AML-193 (cell line): Measurements from ENCODE around the gene HID1.
"Not testable (repeated sequence)": the region's sequence is repeated elsewhere in the genome, so short reads cannot be mapped to it uniquely, and the experiment has no call there.

Experiments
- DNase-seq, 2 experiments: peaks; one replicate each; lab custom pipeline; 2025; lab: John Stamatoyannopoulos, UW

Gene HID1, protein sequence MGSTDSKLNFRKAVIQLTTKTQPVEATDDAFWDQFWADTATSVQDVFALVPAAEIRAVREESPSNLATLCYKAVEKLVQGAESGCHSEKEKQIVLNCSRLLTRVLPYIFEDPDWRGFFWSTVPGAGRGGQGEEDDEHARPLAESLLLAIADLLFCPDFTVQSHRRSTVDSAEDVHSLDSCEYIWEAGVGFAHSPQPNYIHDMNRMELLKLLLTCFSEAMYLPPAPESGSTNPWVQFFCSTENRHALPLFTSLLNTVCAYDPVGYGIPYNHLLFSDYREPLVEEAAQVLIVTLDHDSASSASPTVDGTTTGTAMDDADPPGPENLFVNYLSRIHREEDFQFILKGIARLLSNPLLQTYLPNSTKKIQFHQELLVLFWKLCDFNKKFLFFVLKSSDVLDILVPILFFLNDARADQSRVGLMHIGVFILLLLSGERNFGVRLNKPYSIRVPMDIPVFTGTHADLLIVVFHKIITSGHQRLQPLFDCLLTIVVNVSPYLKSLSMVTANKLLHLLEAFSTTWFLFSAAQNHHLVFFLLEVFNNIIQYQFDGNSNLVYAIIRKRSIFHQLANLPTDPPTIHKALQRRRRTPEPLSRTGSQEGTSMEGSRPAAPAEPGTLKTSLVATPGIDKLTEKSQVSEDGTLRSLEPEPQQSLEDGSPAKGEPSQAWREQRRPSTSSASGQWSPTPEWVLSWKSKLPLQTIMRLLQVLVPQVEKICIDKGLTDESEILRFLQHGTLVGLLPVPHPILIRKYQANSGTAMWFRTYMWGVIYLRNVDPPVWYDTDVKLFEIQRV

DNA sequence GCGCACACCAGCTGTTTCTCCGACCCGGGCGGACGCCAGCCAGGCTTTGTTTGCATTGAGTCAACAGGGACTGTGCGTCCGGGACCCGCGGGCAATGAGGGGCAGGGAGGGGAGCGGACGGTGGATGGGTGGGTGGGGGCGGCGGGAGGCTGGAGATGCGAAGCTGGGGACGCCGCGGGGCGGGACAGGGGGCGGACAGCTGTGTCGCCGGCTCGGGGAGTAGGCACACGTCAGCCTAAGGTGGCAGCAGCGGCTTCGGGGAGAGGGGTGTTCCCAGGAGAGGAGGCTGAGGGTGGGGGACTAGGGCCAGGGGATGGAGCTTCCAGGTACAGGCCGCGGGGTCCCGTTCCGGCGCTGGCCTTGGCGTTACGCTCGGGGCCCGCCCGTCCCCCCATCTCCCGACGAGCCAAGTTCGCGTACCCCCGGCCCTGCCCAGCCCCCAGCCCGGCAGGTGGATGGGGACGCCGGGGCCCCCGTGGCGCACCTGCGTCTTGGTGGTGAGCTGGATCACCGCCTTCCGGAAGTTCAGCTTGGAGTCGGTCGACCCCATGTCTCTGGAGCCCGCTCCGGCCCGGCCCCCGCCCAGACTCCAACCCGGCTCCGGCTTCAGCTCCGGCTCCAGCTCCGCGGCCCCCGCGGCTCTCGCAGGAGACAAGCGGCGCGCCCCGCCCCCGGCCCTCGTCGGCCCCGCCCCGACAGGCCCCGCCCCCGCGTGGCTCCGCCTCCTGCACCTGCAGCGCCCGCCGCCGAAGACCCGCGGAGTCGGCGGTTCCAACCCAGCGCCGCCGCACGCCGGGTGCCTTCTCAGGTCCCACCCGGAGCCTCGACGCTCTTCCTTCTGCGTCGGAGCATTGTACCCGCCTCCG lies at the start of gene HID1:
TSS of gene HID1 (minus strand) at position 653 of the 866 bp plus-strand sequence. CDS start at position 550, 103 bp downstream.
- no peak for DNase-seq

DNA sequence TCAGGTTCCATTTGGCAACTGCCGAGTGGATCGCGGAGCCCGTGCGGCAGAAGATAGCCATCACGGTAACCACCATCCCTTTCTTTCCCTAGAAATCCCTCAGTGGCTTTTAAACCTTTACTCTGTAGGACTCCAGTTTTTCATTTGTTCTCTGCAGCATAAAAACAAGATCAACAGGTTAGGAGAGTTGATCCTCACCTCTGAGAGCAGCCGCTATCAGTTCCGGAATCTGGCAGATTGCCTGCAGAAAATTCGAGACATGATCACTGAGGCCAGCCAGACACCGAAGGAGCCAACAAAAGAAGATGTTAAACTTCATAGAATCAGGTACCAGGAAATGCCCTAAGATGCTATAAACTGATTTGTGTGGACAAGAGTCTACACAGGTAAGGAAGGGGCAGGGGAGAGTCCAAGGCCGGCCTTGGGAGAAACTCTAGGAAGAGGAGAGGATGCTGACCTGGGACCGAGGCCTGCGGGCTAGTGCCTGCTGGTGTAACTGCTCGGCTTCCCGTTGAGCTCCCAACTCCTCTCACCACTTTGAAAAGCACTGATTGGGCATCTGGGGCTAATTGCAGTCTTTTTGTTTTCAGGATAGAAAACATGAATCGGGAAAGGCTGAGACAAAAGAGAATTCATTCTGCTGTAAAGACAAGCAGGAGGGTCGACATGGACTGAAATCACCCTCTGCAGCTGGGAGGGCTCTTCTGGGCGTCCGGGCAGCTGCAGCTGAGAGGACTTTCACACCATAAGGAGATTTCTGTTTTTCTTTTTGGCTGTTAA lies 48.0 kb upstream of the HID1 start:
- DNase-seq = no peak

DNA sequence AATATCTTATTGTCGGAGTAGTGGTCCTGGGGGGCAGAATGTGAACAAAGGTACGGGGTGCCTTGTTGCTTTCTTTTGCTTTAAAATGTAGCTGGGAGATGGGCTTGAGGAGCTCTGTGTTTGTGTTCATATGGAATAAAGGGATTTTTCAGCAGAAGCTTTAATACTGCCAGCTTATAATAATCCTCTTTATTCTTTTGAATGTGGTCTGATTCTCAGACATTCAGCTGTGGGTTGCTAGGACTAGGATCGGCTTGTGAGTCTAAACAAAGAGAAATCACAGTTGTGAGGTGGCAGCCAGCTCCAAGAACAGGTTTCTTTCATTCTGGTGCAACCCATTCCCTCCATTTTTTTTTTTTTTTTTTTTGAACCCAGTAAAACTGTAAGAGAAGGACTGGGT lies 47.2 kb upstream of the HID1 start:
- no peak for DNase-seq

DNA sequence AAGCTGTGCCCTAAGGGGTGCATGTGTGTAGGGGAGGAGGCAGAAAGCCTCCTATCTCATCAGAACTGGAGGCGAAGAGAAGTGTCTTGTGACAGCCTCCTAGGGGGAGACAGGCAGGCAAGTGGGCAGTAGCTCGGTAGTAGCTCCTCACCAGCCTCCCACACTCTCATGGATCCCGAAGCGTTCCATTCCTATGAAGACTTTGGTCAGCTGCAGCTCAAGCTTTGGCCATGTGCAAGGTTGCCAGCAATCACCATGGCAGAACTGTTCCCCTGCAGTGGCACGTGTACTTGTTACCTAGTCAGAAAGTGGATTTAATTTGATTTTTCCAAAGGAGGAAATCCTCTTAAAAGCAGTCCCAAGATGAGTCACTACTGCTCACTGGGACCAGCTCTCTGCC lies 46.6 kb upstream of the HID1 start:
- no peak for DNase-seq

DNA sequence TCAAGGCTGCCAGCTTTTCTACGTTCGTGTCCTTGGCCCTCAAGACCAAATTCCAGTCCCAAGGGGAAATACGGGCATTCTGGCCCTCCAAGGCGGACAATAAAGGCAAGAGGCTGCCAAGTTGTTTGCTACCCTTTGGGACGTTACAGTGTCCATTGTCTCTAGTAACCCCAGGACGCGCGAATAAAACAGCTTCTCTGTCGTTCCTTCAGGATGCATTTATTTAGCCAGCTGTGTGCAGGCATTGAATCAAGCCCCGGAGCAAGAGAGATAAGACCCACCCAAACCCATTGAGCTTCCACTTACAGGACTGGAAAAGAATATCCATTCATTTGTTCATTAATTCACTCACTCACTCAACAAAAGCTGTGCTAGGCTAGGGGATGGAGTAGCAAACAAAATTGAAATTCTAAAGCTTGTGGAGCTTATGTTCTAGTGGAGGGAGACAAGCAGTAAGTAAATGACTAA lies 40.6 kb upstream of the HID1 start:
- no peak for DNase-seq

DNA sequence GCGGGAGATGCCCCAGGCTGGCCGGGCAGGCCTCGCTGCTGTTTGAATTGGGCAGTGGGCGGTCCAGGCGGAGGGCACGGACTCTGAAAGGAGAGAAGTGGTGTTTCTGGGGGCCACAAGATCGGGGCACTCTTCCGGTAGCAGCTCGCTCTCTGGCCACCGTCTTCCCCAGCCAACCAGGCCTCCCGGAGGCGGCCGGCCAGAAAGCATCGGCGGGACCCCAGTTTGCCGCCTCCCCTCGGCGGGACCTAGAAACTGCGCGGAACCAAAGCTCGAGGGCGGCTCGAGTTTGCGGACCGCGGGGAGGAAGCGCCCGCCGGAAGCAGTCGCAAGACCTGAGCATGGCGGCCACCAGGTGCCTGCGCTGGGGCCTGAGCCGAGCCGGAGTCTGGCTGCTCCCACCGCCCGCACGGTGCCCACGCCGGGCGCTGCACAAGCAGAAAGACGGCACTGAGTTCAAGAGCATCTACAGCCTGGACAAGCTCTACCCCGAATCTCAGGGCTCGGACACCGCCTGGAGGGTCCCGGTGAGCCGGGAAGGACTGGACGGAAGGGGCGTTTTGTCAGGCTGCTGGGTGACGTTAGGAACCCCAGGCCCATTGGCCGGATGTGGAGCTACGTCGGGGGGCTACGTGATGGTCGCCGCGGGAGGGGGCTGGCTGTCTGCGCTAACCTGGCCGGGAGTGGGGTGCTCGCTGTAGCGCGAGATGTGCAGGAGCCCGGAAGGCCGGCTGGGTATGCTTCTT lies 40.0 kb upstream of the HID1 start, which contains the start of gene MRPL58:
TSS of gene MRPL58 (plus strand) at position 325 of the 746 bp plus-strand sequence. CDS start at position 342, 17 bp downstream.
- peak; percentile 75 to 86 for DNase-seq

DNA sequence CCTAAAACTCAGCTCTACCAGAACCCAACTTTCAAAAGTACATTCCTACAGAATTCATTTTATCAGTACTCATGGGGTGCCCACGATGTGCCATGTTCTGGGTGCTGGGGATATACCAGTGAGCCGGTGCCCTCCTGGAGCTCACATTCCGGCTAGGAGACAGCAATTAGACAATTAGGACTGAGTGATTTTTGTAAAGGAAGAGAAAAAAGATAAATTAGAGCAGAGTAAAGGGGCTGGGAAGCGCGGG lies 39.5 kb upstream of the HID1 start:
- no peak for DNase-seq

DNA sequence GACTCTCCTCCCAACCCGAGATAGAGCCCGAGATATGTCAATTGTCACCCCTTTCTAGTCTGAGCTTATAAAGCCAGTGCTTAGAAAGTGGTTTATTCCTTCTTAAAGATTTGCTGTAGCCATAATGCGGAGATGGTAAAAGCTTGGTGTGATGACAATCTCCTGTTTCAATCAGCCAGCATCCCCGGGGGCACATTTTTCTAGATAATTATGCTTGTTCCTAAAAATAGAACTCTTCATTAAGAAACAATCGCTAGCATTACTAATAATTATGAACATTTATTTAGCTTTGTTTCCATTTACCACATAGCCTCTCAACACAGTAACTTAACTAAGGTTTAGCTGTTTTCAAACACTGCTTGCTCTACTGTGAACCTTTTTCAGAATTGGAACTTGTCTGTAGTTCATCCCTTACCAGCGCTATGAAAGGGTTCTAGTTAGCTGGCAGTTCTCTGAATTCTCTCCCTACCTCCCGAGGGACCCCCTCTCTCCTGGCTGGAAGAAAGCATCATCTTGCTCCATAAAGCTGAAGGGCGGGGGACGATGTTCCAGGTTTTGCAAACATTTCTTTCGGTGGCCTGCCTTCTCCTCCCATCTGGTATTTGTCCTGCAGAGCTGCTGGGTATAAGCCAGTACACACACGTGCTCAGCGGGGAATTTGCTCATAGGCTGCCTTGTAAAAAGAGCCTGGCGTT lies 39.0 kb upstream of the HID1 start:
- no peak for DNase-seq

DNA sequence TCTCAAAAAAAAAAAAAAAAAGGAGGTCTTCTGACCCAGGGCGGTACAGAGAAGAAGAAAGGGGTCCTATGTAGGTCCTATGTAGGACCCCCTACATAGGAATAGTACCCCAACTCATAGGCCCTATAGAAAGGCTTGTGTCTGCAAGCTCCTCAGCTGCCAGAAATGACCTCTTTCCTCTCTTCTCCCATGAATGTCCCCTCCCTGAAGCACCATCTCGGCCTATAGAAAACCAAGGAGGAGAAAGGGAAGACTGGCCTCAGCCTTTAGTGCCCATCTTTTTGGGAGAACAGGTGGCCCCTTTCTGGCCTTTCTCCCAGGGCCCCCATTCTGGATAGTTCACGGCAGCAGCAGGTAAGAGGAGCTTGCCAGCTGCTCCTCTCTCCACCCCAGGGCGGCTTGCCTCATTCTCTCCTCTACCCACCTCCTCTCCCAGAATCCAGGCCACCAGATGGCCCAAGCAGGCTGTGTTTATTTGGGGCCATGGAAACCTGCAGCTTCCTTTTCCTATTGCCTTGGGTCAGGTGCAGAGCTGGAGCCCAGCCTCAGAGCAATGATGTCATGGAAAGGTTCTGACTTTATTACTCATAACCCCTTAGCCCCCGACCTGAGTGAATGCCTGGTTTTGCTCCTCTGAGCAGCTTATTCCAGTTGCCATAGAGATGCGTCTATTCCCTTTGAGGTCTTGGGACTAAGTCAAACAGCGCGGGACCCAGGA lies 38.3 kb upstream of the HID1 start:
- DNase-seq = no peak

DNA sequence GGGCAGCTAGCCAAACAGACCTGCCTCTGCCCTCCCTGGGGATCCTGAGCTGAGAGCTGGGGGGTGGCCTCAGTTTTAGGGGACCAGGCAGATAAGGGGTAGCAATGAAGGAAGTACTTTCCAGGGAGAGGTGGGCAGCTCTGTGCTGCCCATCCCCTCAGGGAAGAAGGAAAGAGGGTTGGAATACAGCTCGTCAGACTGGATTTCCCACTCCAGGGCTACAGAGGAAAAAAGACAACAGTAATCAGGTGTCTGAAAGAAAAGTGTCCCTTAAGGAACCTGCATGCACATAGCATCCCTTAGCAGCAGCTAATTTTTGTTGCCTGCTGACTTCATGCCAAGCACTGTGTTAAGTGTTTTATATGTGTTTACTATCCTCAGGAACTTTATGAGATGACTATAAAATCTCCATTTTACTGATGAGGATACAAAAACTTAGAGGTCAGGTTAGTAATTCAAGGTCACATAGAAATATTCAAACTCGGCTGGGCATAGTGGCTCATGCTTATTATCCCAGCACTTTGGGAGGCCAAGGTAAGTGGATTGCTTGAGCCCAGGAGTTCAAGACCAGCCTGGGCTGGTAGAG lies 36.7 kb upstream of the HID1 start:
- DNase-seq = no peak

DNA sequence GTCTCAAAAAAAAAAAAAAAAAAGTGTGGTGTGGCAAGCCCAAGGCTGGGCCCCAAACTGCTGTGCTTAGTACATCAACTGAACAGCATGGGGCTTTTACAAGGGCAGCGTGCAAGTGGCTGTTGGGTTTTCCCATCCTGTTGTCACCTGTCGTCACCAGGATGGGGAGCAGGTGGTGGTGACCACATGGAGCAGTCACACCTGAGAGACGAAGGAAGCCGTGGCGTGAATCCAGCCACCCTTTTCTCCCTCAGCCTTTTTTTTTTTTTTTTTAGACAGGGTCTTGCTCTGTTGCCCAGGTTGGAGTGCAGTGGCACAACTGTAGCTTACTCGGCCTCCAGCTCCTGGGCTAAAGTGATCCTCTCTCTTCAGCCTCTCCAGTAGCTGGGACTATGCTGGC lies 35.8 kb upstream of the HID1 start:
- DNase-seq = no peak

DNA sequence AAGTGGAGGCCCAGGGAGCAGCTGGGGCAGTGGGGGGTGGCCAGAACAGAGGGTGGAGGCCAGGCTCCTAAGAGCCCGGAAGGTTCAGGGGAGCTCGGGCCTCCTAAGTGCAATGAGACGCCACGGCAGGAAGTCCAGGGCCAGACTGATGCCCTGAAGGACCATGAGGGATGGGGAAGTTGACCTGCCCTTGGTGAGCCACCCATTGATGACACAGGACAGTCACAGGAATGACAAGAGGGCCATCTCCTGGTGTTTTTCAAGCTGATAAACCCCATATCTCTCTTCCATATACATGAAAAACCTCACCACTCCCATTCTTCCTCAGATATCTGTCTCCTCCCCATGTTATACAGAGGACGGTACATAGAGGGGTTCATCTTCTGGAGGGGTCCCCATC lies 34.1 kb upstream of the HID1 start:
- DNase-seq = peak; percentile 67 to 73

DNA sequence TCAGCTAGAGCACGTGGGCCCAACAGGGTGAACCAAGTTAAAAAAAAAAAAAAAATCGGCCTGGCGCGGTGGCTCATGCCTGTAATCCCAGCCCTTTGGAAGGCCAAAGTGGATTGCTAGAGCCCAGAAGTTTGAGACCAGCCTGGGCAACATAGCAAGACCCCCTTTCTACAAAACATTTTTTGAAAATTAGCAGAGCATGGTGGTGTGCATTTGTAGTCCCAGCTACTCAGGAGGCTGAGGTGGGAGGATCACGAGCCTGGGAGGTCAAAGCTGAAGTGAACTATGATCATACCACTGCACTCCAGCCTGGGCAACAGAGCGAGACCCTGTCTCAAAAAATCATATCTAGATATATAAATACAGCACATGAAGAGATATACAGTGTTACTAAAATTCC lies 33.5 kb upstream of the HID1 start:
- DNase-seq = not testable (repeated sequence)

DNA sequence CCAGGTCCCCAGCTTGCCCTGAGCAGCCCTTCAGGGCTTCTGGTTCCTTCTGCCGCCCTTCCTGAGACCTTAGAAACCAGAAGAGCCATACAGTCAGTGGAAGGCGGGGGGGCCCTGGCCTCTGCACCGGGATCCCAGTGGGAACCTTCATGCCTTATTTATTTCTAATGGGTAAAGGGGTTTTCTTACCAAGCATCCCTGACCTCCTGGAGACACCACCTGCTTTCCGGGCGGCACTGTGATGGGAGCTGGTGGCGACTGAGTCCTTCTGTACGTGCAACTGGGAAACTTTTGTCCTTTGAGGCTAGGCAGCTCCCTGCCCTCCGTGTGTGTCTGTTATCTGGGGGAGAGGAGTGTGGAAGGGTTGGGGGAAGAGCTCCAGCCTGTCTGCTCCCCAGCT lies 32.7 kb upstream of the HID1 start:
- no peak for DNase-seq

DNA sequence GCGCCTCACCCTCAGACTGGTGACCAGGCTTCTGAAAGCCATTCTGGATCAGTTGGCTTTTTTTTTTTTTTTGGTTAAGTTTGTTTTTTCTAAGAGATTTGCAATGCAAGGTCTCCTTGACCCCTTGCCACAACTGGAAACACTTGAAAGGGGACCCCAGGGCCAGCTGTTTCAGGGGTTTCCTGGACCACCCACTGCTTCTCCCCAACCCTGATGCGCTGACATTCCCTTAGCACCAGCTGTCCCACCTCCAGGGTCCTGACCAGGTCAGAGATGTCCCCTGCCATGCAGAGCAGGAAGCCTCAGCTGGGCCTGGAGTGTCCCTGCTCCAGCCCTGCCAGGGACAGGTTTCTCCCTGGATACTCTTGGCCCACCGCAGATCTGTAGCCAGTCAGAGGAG lies 31.8 kb upstream of the HID1 start:
- no peak for DNase-seq

DNA sequence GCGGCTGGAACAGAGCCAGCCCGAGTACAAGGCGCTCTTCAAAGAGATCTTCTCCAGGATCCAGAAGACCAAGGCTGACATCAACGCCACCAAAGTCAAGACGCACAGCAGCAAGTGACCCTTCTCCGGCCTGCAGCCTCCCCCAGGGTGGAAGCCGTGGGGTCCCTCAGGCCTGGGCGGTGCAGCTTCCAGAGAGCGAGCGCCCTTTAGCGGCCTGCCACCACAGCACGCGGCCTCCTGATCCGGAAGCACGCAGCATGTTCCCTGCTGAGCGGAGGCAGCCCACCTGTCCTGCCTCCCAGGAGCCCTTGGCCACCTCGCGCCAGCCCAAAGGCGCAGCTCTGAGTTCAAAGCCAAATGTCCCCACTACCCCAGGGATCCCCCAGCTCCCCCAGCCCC lies 31.4 kb upstream of the HID1 start:
- no peak for DNase-seq

DNA sequence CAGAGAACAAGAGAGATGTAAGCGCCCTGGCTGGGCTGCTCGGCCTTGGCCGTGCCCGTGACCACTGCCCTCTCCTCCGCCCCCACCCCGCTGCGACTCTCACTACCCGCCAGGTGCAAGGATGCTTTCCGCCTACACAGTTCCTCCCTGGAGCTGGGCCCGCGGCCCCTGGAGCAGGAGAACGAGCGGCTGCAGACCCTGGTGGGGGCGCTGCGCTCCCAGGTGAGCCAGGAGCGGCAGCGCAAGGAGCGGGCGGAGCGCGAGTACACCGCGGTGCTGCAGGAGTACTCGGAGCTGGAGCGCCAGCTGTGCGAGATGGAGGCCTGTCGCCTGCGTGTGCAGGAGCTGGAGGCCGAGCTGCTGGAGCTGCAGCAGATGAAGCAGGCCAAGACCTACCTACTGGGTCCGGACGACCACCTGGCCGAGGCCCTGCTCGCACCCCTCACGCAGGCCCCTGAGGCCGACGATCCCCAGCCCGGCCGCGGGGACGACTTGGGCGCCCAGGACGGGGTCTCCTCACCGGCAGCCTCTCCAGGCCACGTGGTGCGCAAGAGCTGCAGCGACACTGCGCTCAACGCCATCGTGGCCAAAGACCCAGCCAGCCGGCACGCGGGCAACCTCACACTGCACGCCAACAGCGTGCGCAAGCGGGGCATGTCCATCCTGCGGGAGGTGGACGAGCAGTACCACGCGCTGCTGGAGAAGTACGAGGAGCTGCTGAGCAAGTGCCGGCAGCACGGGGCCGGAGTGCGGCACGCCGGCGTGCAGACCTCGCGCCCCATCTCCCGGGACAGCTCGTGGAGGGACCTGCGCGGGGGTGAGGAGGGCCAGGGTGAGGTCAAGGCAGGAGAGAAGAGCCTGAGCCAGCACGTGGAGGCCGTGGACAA lies 30.8 kb upstream of the HID1 start:
- no peak for DNase-seq
